HL-60 (cell line): Measurements from ENCODE around the gene NCL.

ENCODE experiments used
- DNase-seq, 2 experiments: peaks; one replicate each; pipeline ENCODE4 v3.0.0-alpha.2; 2010 to 2020; ENCODE audit warnings: low read depth in 1 of 2, low spot score in 1 of 2
- H3K27ac ChIP-seq: fragments of 250-450 bp; sonication (Bioruptor Pico); replicated peaks from 2 replicates; pipeline ENCODE4 v1.5.1; 2020; ENCODE audit warnings: mild to moderate bottlenecking, moderate library complexity
- H3K27me3 ChIP-seq: fragments of 250-450 bp; sonication (Bioruptor Pico); 2 replicates; pipeline ENCODE4 v1.5.1; 2021; ENCODE audit warnings: mild to moderate bottlenecking, moderate library complexity; ENCODE audit not compliant: insufficient read depth, poor library complexity, severe bottlenecking
- H3K4me3 ChIP-seq: replicated peaks from 2 replicates; pipeline ENCODE4 v1.5.1; 2011; ENCODE audit warnings: mild to moderate bottlenecking, control low read depth, low read length; ENCODE audit not compliant: insufficient read depth
- CTCF ChIP-seq: IDR thresholded peaks from one replicate; pipeline ENCODE4 v1.5.1; 2011; ENCODE audit warnings: low read length, control low read depth, inconsistent platforms; ENCODE audit not compliant: insufficient read depth
- GABPA ChIP-seq: IDR thresholded peaks from 2 replicates; pipeline ENCODE4 v1.6.1; 2012; ENCODE audit warnings: low read depth
- POLR2AphosphoS5 ChIP-seq: IDR thresholded peaks from 2 replicates; pipeline ENCODE4 v1.6.1; 2012; ENCODE audit warnings: low read depth
- REST ChIP-seq: IDR thresholded peaks from 2 replicates; pipeline ENCODE4 v1.6.1; 2012; ENCODE audit warnings: low read depth; ENCODE audit not compliant: insufficient replicate concordance
- SPI1 ChIP-seq: IDR thresholded peaks from 2 replicates; pipeline ENCODE4 v1.6.1; 2012; ENCODE audit warnings: low read depth, mild to moderate bottlenecking, borderline replicate concordance

Gene NCL

GRCh38 chr2:231449503-231450054 is 14.7 kb downstream of the NCL start:
- no peak for DNase-seq
- Histone ChIP-seq H3K27ac (no peak overlapping the region), H3K27me3 (no peaks in the 10 kb centered on the region), H3K4me3 (no peak overlapping the region)
- TF ChIP-seq REST = no peak
- TF ChIP-seq SPI1 = no peak
- TF ChIP-seq CTCF = no peak
- no peak for TF ChIP-seq POLR2AphosphoS5
- no peak for TF ChIP-seq GABPA

- DNase-seq = no peak
- H3K27me3 ChIP-seq = no peaks in the 10 kb centered on the region
- TF ChIP-seq POLR2AphosphoS5 = no peak
- TF ChIP-seq REST = no peak
- TF ChIP-seq GABPA = no peak
- TF ChIP-seq CTCF = no peak
- no peak for TF ChIP-seq SPI1
- no peak overlapping the region for H3K4me3 ChIP-seq
- H3K27ac ChIP-seq = no peak overlapping the region
Measured at GRCh38 chr2:231436957-231437356, 27.3 kb downstream of the NCL start.

GRCh38 chr2:231433990-231434389 is 30.3 kb downstream of the NCL start:
- H3K27me3 ChIP-seq = no peaks in the 10 kb centered on the region
- TF ChIP-seq GABPA (no peak), REST (no peak), SPI1 (no peak), POLR2AphosphoS5 (no peak)
- DNase-seq = no peak
- no peak overlapping the region for H3K27ac ChIP-seq
- no peak overlapping the region for H3K4me3 ChIP-seq

- TF ChIP-seq CTCF (no peak), POLR2AphosphoS5 (no peak), SPI1 (no peak), GABPA (no peak), REST (no peak)
- H3K27me3 ChIP-seq = no peaks in the 10 kb centered on the region
- no peak for DNase-seq
Measured at GRCh38 chr2:231431606-231432005, 32.7 kb downstream of the NCL start.

More at GRCh38 chr2:231431606-231432005, 32.7 kb downstream of the NCL start:
- Histone ChIP-seq H3K27ac (no peak overlapping the region), H3K4me3 (no peak overlapping the region)
